HL-60 (cell line): ENCODE results near the gene MPO.
A peak's percentile ranks its signal among the peaks of the same experiment; 100 is the strongest.

Experiments used
- DNase-seq, 2 experiments: peaks; one replicate each; pipeline ENCODE4 v3.0.0-alpha.2; 2010 to 2020; ENCODE audit warnings: low read depth in 1 of 2, low spot score in 1 of 2
- H3K27ac ChIP-seq: fragments of 250-450 bp; sonication (Bioruptor Pico); replicated peaks from 2 replicates; pipeline ENCODE4 v1.5.1; 2020; ENCODE audit warnings: mild to moderate bottlenecking, moderate library complexity
- H3K27me3 ChIP-seq: fragments of 250-450 bp; sonication (Bioruptor Pico); 2 replicates; pipeline ENCODE4 v1.5.1; 2021; ENCODE audit warnings: mild to moderate bottlenecking, moderate library complexity; ENCODE audit not compliant: insufficient read depth, poor library complexity, severe bottlenecking
- H3K4me3 ChIP-seq: replicated peaks from 2 replicates; pipeline ENCODE4 v1.5.1; 2011; ENCODE audit warnings: mild to moderate bottlenecking, control low read depth, low read length; ENCODE audit not compliant: insufficient read depth
- CTCF ChIP-seq: IDR thresholded peaks from one replicate; pipeline ENCODE4 v1.5.1; 2011; ENCODE audit warnings: low read length, control low read depth, inconsistent platforms; ENCODE audit not compliant: insufficient read depth
- GABPA ChIP-seq: IDR thresholded peaks from 2 replicates; pipeline ENCODE4 v1.6.1; 2012; ENCODE audit warnings: low read depth
- POLR2AphosphoS5 ChIP-seq: IDR thresholded peaks from 2 replicates; pipeline ENCODE4 v1.6.1; 2012; ENCODE audit warnings: low read depth
- SPI1 ChIP-seq: IDR thresholded peaks from 2 replicates; pipeline ENCODE4 v1.6.1; 2012; ENCODE audit warnings: low read depth, mild to moderate bottlenecking, borderline replicate concordance
- TF ChIP-seq, protein P1 (sequence below): IDR thresholded peaks from 2 replicates; pipeline ENCODE4 v1.6.1; 2012; ENCODE audit warnings: low read depth; ENCODE audit not compliant: insufficient replicate concordance

Gene MPO

GRCh38 chr17:58279736-58280479 is 827 bp downstream of the MPO start:
- TF ChIP-seq POLR2AphosphoS5 (peak; percentile 49), GABPA (no peak)
- Histone ChIP-seq H3K27ac (peak overlapping the region; percentile 99), H3K4me3 (peak overlapping the region; percentile 64), H3K27me3 (no peaks in the 10 kb centered on the region)
- peak in 1 of 2 experiments; percentile 61 for DNase-seq

DNA sequence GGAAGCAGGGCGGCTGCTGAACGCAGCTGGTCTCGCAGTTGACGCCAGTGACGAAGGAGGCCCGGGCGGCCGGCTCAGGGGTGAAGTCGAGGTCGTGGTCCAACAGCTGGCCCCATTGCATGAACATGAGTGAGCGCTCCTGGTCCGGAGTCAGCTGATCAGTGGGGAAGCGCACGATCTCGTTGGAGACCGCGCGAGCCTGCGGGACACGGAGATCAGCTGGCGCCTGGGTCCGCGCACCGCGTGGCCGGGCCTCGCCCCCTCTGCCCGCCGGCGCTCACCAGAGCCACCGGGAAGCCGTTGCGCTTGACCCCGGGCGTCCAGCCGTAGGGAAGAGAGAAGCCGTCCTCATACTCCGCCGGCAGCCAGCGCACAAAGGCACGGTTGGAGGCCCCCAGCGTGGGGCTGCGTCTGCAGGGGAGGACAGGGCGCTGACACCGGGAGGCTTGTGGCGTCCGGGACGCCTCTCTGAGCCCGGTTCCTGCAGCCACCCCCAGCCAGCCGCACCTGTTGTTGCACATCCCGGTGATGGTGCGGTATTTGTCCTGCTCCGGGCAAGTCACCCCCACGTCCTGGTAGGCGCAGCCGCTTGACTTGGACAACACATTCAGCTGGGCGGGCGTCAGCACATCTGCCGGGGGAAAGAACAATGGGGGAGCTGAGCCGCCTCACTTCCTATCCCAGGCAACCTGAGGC is 1.6 kb downstream of the MPO start:
- peak in 1 of 2 experiments; percentile 57 for DNase-seq
- Histone ChIP-seq H3K27me3 (no peaks in the 10 kb centered on the region), H3K4me3 (peak overlapping the region; percentile 64), H3K27ac (peak overlapping the region; percentile 99)
- TF ChIP-seq POLR2AphosphoS5 (peak; percentile 65; the same call in 1 of the 2 replicates), SPI1 (no peak)

DNA sequence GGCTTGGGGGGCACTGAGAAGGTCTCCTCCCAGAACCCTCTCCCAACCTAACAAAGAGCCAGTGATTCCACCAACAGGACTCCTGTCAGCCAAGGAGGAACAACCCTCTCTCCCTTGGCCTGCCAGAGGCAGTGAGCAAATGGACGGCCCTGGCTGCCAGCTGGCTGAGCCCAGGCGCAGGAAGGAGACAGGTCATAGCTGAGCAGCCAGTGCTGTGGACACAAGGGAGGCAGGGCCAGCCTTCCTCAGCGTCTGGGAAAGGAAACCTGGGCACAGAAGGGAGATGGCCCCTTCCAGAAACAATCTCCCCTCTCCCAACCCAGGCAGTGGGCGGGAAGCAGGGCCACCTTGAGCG is 2.1 kb downstream of the MPO start:
- peak overlapping the region; percentile 99 for H3K27ac ChIP-seq
- H3K27me3 ChIP-seq, result no peaks in the 10 kb centered on the region
- peak overlapping the region; percentile 64 for H3K4me3 ChIP-seq
- TF ChIP-seq POLR2AphosphoS5, result peak; percentile 79
- no peak for TF ChIP-seq GABPA
- TF ChIP-seq SPI1, result no peak
- no peak for TF ChIP-seq CTCF
- TF ChIP-seq, protein P1, sequence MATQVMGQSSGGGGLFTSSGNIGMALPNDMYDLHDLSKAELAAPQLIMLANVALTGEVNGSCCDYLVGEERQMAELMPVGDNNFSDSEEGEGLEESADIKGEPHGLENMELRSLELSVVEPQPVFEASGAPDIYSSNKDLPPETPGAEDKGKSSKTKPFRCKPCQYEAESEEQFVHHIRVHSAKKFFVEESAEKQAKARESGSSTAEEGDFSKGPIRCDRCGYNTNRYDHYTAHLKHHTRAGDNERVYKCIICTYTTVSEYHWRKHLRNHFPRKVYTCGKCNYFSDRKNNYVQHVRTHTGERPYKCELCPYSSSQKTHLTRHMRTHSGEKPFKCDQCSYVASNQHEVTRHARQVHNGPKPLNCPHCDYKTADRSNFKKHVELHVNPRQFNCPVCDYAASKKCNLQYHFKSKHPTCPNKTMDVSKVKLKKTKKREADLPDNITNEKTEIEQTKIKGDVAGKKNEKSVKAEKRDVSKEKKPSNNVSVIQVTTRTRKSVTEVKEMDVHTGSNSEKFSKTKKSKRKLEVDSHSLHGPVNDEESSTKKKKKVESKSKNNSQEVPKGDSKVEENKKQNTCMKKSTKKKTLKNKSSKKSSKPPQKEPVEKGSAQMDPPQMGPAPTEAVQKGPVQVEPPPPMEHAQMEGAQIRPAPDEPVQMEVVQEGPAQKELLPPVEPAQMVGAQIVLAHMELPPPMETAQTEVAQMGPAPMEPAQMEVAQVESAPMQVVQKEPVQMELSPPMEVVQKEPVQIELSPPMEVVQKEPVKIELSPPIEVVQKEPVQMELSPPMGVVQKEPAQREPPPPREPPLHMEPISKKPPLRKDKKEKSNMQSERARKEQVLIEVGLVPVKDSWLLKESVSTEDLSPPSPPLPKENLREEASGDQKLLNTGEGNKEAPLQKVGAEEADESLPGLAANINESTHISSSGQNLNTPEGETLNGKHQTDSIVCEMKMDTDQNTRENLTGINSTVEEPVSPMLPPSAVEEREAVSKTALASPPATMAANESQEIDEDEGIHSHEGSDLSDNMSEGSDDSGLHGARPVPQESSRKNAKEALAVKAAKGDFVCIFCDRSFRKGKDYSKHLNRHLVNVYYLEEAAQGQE, result no peak
- no peak for DNase-seq

DNA sequence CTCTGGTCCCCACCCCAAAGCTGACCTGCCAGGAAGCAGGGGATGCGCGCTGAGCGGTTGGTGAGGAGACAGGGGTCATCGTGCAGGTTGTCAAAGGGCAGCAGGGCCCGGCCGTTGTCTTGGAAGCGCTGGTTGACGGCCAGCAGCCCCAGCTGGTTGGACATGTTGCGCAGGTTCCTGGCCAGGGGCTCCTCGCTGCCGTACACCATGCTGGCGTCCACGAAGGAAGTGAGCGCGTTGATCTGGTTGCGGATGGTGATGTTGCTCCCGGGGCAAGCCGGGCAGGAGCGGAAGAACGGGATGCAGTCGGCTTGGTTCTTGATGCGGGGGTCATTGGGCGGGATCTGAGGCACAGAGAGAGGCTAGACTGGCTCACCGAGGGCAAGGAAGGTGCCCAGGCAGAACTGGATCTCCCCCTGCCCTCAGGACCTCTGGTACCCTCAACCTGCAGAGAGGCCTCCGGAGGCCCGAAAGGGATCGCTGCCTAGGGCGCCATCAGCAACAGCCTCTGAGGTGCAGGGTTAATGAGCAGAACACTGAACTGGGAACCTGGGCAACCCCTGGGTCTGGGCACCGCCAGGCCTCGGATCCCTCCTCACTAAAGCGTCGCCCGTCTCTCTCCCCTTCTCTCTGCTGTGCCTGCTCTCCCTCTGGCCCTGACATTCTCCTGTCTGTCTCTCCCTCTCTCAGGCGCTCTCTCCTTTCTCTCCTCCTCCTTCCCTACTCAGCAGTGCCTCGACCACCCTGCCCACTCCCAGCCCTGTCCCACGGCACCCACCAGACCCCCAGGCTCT is 2.7 kb downstream of the MPO start:
- TF ChIP-seq SPI1, result no peak
- peak; percentile 90 for TF ChIP-seq POLR2AphosphoS5
- TF ChIP-seq, protein P1, result peak; percentile 15
- peak in 1 of 2 experiments; percentile 44 for DNase-seq

GRCh38 chr17:58277107-58277801 is 3.5 kb downstream of the MPO start:
- peak in 1 of 2 experiments; percentile 43 for DNase-seq
- TF ChIP-seq SPI1, result no peak
- TF ChIP-seq, protein P1, result peak; percentile 9
- TF ChIP-seq CTCF, result peak; percentile 26
- Histone ChIP-seq H3K27ac (peak overlapping the region; percentile 99), H3K4me3 (peak overlapping the region; percentile 64), H3K27me3 (no peaks in the 10 kb centered on the region)

More for the DNA sequence above, 2.7 kb downstream of the MPO start:
- peak overlapping the region; percentile 99 for H3K27ac ChIP-seq
- H3K27me3 ChIP-seq, result no peaks in the 10 kb centered on the region
- peak overlapping the region; percentile 64 for H3K4me3 ChIP-seq
